Stimulated activated CD4-positive, alpha-beta T cell treated with anti-CD3 and anti-CD28 coated beads, TNF-alpha, amount 100 ng/mL, for 48 hours (primary cell): ENCODE data around the gene SLC9B2.

Source experiments
- DNase-seq, 3 donors: peaks; one replicate each; pipeline ENCODE4 v3.0.0-alpha.2; 2020; ENCODE audit warnings: low read depth in 3 of 3

Gene SLC9B2

DNA sequence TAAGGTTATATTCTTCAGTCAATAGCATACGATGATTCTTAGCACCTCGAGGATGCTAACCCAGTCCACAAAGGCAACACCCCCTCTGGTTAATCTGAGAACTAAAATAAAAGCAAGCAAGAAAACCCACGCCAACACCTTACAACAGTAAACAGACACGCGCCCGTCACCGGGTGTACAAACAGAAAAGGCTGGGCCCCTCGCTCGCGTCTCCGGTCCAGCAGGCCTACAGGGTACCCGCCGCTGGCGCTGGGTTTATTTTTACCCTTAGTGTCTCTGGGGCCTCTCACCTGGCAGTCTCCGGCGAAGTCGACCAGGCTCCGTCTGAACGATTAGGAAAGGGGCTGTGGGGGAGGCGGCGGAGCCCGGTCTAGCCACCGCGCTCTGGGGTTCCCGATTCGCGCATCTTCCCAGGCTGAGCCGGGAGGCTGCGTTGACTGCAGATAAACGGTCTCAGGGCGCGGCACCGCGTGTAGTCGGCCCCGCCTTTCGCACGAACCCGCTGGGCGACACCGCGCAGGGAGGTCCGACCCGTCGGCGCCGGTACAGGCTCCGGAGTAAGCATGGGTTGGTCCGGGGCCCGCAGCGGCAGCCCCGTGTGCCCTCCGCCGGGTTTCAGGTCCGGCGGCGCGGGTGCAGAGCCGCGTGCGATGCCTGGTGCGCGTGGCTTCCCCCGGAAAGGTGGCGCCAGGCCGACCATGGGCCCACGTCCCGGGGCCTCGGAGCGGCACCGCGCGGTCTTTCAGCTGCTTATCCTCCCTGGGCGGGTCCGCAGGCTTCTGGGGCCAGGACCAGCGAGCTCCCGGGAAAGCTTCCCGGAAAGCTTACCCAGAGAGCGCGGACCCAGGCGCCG is 441 bp downstream of the SLC9B2 start:
- peak; percentile 37 to 44 (median 38) for DNase-seq

DNA sequence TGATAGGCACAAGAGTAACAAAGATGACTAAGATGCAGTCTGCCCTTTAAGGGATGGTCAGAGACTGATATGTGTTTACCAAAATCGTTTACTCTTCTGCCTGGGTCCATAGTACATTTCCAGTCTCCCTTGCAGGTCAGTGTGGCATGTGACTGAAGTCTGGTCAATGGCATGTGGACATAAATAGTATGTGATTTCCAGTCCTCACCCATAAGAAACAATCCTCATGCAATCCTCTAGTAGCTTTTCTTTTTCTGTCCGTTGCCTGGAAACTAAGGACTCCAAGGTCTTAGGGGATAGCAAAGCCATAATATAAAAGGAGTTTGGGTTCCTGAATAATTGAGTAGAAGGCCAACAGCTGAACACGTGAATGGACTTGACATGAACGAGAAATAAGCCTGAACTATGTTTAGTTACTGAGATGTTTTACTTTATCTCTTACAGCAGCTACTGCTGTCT is 1.1 kb downstream of the SLC9B2 start:
- no peak for DNase-seq

DNA sequence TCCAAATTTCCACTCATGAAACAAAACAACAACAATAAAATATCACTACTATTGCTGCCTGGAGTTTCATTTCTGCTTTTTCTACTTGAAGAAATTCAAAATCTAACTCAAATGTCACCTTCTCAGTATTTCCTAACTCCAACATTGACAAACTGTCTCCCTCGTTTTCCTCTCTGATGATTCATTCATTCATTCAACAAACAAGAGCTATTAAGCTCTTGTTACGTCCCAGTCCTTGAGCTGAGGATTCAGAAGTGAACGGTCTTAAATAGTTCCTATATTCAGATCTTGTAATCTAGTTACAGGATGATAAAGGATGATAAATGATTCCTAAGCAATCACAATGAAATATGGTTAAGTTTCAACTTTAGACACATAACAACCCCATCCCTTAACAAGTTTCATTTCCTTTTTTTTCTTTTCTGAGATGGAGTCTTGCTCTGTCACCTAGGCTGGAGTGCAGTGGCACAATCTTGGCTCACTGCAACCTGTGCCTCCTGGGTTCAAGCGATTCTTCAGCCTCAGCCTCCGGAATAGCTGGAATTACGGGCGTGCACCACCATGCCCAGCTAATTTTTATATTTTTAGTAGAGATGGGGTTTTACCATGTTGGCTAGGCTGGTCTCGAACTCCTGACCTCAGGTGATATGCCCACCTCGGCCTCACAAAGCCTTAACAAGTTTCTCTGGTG is 1.7 kb downstream of the SLC9B2 start:
- no peak for DNase-seq

DNA sequence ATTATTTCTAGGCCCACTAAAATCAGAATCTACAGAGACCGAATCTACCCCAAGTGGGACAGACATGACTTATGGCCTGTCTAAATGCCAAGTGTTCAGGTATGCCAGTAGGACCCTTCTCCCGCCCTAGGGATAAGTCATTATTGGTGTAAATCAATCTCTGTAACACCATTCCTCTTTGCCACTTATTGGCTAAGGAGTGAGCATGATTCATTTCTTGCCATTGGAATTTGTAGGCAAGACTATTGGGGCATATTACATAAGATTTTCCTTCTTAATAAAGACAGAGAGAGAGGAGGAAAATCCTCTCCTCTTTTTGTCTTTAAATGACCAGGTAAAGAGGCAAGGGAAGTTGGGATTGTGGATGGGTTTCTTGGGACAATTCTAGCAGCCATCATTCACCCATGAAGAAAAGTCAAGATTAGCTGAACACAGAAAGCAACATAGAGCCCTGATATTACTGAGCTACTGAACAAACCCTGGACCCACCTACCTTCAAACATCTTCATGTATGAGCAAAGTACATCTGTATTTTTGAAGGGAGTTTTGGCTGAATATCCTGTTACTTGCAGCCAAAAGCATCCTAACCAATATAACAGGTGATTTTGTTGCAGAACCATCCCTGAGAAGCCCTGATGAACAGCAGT is 2.6 kb downstream of the SLC9B2 start:
- no peak for DNase-seq

DNA sequence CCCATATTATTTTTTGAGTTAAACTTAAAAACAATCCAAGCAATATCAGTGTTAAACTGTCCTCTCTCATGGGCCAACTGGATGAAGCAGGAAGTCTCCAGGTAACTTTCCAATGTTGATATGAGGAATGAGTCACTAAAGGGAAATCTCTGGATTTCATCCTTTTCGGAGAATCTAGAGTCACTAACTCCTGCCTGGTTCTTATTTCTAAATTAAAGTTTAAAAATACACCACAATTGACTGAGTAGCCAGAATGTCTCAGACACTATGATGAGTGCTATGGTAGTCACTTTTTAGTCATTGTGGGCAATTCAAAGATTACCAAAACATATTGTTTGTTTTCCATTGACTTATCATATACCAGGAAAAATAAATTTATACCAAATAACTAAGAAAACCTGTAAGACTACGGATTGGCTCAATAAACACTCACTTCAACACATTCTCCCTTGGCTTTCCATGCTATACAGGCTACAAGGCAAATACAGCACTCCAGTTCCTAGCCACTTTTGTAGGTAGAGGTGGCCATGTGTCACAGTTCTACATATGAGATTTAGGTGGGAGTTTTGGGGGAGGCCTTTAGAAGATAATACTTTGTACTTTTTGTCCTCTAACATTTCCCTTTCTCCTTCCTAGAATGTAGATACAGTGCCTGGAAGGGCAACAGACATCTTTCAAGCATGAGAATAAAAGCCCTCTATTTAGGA is 8.6 kb downstream of the SLC9B2 start:
- no peak for DNase-seq

DNA sequence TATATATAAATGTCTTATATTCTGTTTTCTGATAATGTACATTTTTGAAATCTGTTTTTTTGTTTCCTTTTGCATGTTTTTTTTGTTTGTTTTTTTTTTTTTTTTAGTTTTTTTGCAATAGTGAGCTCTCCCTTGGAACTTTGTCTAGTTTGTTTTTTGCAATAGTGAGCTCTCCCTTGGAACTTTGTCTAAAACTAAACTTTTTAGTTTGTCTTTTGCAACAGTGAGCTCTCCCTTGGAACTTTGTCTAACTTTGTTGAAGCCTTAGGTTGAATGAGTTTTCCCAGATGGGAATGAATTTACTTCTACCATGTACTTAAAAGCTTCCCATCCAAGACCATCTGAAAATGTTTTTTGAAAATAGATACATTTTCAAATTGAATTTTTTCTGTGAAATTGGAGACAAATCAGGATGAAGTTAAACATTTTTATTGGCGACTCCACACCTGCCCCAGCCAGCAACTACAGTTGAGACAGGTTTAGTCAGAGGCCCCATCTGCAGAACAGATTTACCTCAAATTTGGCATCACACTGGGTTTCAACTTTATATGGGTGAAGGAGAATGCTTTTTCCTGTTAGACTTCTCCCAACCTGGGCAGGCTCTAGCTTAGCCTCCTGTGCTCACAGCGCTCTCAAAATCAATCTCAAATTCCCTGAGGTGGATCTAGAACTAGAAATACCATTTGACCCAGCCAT is 16.0 kb downstream of the SLC9B2 start:
- DNase-seq = no peak

DNA sequence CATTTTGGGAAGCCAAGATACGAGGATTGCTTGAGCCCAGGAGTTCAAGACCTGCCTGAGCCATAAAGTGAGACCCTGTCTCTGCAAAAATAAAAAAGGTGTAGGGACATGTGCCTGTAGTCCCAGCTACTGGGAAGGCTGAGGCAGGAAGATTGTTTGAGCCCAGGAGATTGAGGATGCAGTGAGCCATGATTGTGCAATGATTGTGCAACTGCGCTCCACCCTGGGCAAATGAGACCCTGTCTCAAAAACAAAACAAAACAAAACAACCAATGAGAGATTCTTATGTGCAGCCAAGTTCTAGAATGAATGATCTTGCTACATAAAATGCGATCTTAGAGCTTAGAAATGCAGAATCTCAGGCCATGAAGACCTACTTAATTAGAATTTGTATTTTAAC is 22.5 kb downstream of the SLC9B2 start:
- no peak for DNase-seq

DNA sequence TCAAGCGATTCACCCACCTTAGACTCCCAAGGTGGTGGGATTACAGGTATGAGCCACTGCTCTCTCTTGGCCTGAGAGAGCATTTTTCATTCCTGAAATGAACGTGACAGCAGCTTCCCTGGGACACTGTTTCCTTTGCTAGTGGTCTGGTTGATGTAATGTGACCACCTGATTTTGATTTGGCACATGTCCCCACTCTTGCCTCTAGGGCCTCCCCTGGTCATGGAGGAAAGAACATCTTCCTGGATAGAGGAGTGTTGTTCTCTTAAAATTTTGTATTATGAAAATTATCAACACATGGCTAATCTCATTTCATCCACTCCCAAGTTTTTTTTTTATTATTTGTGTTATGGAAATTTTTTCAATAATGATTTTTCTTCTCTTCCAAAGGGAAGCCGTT is 23.8 kb downstream of the SLC9B2 start:
- no peak for DNase-seq

DNA sequence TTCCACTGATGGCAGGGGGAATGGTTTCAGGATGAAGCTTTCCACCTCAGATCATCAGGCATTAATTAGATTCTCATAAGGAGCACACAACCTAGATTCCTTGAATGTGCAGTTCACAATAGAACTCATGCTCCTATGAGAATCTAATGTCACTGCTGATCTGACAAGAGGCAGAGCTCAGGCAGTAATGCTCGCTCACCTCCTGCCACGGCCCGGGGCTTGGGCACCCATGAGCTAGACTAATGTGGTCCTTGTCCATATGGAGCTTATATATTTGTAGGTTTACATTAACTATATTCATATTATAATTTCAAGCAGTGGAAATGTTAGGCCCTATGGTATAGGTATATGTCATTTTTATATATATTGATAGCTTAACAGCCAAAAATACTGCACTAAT is 24.4 kb downstream of the SLC9B2 start:
- DNase-seq = no peak

DNA sequence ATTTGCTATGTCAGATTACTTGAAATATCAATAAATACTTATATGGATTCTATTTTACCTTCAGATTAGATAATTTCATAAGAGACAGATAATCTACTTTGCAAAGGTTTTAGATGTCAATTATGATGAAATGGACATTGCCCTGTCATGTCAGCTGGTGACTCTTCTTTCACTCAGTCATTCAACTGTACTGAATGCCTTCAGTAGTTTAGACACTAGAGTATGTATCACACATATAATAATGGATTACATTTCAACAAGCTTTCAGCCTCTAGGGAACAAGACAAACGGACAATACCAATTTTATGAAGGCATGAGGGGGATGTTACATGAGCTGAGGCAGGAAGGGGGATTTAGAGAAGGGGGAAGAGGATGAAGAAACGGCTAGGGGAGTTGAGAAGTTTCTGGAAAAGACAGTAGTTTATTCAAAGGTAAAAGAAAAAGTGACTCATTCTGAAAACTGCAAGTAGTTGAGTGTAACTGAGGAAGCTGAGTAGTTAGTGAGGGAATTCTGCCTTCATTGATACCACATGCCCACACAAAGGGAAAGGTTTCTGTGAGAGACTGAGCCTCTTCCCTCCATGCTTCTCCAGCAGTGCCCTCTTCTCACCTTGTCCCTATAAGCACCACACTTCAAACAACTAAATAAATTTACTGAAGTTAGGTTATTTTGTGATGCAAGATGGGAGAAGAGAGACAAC is 25.7 kb downstream of the SLC9B2 start:
- DNase-seq = no peak

DNA sequence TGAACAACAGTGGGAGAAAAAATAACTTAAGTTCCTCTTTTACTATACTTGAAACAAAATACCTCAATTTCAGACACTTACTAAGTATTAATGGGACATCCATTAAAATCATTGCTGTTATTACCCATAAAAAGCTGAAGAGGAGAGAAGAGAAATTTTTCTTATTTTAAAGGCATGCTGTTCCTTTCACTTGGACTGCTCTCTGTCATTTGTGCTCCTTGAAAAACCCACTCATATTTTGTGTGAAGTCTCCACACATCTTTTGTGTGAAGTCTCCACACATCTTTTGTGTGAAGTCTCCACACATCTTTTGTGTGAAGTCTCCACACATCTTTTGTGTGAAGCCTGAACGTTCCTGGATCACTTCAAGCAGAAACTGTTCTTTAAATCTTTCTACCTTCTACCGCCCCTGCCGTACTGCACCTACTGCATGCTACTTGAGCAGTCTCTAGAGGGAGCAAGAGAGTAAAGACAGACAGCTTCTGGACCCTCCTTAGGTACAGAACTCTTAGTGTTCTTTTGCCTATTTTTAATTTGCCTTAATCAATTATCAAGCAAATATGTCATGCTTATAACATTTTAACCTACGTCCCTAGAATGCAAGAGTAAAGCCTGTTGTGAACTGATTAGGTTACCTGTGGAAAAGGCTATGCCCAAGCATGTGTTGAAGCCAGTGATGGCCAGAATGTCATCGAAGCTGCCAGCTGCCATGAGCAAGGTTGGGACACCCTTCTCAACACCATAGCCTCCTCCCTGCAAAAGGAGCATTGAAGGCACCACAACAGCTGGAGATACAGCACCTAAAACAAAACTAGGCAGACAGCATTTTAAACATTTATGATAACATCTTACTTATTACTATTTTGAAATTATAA is 29.9 kb downstream of the SLC9B2 start:
- DNase-seq = no peak

DNA sequence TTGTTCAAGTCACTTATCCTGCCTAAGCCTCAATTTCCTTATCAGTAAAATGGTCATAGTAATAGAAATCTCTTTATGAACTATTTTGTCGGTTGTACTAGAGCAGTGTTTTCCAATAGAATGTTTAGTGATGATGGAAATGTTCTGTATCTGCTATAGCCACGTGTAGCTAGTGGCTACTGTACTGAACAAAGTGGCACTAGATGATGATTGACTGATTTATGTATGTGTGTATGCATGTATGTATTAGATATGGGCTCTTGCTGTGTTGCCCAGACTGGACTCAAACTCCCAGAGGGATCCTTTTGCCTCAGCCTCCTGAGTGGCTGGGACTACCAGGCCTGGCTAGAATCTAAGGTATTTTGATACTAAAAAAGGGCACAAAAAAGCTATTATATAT is 32.4 kb downstream of the SLC9B2 start:
- DNase-seq = no peak

DNA sequence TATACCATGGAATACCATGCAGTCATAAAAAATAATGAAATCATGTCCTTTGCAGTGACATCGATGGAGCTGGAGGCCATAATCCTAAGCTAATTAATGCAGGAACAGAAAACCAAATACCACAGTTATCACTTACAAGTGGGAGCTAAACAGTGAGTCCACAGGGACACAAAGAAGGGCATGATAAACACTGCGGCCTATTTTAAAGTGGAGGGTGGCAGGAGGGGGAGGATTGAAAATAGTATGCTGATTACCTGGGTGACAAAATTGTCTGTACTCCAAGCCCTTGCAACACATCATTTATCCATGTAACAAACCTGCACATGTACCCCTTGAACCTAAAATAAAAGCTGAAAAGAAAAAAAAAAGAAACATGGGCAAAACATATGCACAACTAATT is 40.4 kb downstream of the SLC9B2 start:
- DNase-seq = no peak

DNA sequence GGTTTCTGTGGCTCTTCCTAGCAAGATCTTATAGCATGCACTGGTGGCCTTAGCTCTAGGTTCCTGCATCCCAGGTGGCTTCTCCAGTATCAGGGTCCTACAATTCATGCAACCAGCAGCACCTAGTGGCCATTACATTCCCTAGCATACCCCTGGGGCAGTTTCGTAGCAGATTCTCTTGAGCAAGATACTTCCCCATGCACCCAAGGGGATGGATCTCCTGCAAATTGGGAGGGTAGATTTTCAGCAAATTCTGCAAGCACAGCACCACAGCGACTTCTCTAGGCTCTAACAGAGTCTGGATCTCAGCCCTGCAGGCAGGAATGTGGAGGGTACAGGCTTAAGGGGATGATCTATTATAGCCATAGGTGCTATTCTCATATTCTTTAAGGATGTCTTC is 44.0 kb downstream of the SLC9B2 start:
- DNase-seq = no peak

DNA sequence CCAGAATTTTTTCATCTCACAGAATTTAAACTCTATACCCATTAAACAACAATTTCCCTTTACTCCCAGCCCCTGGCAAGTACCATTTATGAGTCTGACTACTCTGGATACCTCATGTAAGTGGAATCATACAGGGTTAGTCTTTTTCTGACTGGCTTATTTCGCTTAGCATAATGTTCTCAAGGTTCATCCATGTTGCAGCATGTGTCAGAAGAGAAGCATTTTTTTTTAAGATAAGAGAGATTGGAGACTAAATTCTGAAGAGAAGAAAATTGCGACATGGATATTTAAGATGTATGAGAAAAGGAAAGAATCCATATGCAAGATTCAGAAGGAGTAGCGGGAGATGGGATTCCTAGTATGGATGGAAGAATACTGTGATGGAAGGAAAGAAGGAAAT is 45.8 kb downstream of the SLC9B2 start:
- no peak for DNase-seq

DNA sequence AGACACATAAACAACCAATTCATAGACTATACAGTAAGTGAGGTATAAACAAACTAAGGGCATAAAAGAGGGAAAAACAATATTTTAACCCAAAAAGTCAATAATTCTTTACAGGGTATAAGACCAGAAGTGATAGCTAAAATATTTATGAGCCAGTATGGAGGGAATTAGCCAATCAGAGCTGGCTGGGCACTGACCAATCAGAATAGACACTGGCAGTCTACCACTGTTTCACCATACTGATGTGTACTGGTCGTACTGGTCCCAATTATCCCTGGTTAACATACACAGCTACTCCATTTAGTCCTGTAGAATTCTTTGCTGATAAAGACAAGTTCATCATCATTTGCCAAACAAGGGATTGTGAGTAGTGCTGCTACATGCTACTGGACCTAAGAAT is 47.3 kb downstream of the SLC9B2 start:
- DNase-seq = no peak

DNA sequence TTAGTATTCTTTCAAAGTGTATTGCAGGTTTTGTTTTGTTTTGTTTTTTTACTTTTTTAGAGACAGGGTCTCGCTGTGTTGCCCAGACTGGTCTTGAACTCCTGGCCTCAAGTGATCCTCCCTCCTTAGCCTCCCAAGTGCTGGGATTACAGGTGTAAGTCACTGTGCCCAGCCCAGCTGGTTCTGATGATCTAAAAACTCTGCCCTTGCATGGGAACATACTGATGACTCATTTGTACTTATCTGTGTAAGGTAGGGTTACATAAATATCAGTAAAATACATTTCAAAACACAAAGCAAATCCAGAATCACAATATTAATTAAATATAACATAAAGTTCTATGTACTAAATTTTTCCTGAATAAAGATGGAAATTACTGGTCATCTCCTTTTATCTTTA is 49.7 kb downstream of the SLC9B2 start:
- DNase-seq = no peak

DNA sequence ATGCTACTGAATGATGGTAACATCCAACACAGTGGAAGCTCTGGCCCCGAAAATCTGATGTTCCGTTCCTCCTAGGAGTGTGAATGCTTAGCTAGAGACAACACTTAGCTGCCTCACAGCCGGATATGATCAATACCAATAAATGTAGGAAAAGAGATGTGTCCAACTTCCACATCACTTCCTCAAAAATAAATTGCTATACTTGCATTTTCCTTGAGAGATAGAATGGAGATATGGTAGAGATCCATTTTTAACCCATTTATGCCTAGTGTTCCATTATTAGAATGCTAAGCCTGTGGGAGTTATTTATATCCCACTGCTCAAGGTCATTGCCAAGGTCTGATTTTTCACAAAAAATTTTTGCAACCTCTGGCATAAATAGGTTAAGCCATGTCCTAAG is 51.6 kb downstream of the SLC9B2 start:
- no peak for DNase-seq

DNA sequence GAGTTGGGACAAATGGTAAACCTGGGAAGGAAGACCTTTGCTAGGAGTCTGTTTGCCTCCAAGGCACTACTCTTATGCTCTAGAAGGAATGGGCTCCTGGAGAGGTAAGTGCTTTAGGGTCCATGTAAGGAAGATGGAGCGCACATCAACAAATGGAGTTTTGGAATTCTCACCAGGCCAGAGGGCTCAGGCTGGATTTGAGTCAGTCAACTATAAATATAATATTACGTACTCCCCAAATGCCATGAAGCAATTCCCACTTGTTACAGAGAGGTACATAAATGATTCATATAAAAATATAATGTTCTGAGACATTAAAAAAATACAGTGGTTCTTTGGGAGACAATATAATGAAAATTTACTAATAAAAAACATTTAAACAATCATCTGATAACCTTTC is 55.4 kb downstream of the SLC9B2 start:
- no peak for DNase-seq
